Heart left ventricle (tissue), 13 donors: Measurements from ENCODE around the gene ATP6V0E2.

Experiments used
- CTCF ChIP-seq, 12 donors: fragments of 200-600 bp; sonication (generic) in 4 of 12; IDR thresholded peaks; one replicate each; pipeline versions ENCODE4 v1.5.0 to v1.8.0; 2018 to 2022; ENCODE audit warnings: antibody characterized with exemption in 12 of 12, mild to moderate bottlenecking in 5 of 12
- POLR2A ChIP-seq, 2 donors: fragments of 450-650 bp; IDR thresholded peaks; one replicate each; pipeline ENCODE4 v1.6.1; 2017; ENCODE audit warnings: antibody characterized with exemption in 2 of 2, mild to moderate bottlenecking in 2 of 2, moderate library complexity in 2 of 2
- donor health status: ischemic (EF 13 %, LVEDD 7.1; RV severe dilation, severe dysfunction).
- donor health status: DM: no; HTN: yes; CAD: no.
- donor health status: DM: no; HTN: no; CAD: no.
- donor health status: ischemic (EF 25% LVEDD 6.9; RV normal size, moderate dysfunction).
- donor health status: ischemic (EF 25% LVEDD 5.7; RV mildly dilated, moderate dysfunction).
- donor health status: ischemic (EF 35%, LVEDD 5.7; RV mildly dilated, moderate dysfunction).
- donor health status: nonischemic (EF 11% LVEDD 7.7; RV severe dilation, severe dysfunction).
- donor health status: DM: yes; HTN: yes; CAD: no.
- donor health status: PGD.
- donor health status: ischemic (EF 29% LVEDD 5.4; RV normal size, mild dysfunction).
- donor health status: nonischemic (EF 23%, LVEDD 6.1; RV moderate dilation, normal function).

- TF ChIP-seq CTCF (IDR thresholded peaks at IDR 0.05) = no peak
- no peak for TF ChIP-seq POLR2A (IDR thresholded peaks at IDR 0.05)
These were observed 45.1 kb upstream of the ATP6V0E2 start for GRCh38 chr7:149828357-149829309.
